ENCODE data around the gene GLRA2. TPM values are rescaled to one million over a fixed set of nuclear protein-coding genes. Genes with fewer than 3 reads are reported as not detected.

The GLRA2 gene
- polyA plus RNA-seq, 1 donor (not counting 4 experiments of a cell fraction or from before 2014, with no cell fraction given), result not detected

DNA sequence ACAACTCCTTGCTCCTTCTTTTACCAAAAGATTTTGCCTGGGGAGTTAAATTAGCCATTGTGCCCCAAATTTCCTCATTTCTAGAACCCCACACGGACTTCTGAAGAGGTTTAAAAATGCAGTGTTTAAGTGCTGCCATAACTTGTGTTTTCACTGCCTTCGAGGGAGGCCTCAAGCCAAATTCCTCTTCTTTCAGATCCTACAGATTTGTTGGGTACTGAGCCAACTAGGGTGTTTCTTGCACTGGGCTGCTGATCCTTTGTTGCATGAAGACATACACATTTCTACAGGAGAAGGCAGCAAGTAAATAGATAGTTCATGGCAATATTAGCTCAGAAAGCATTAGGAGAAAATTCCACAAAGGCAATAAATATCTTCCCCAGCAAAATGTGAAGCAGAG is 43.8 kb downstream of the GLRA2 start:
- H3K9me1 ChIP-seq (ENCODE audit: control insufficient read depth, extremely low read depth, insufficient read depth, low read length), result no peaks in the 10 kb centered on the region
- H3K4me3 ChIP-seq (ENCODE audit: control insufficient read depth in 2 of 3, extremely low read depth in 1 of 3, insufficient read depth in 2 of 3, low read depth in 1 of 3, low read length in 3 of 3), result no peak overlapping the region
- no peak overlapping the region for H3K4me2 ChIP-seq (ENCODE audit: control insufficient read depth, extremely low read depth, insufficient read depth, low read depth, low read length)
- no peaks in the 10 kb centered on the region for H3K36me3 ChIP-seq (ENCODE audit: control insufficient read depth in 2 of 2, extremely low read depth in 1 of 2, insufficient read depth in 2 of 2, low read length in 2 of 2)
- no peaks in the 10 kb centered on the region for H3K4me1 ChIP-seq (ENCODE audit: control insufficient read depth, extremely low read depth, insufficient read depth, low read length)
- H3K9me3 ChIP-seq (ENCODE audit: control insufficient read depth, low read depth, low read length), result no peaks in the 10 kb centered on the region
- FAIRE-seq, result no peak
- H2AFZ ChIP-seq (ENCODE audit: control insufficient read depth, low read length), result no peak overlapping the region
- TF ChIP-seq CTCF (optimal IDR thresholded peaks at IDR 0.05 in 1 of 3, IDR thresholded peaks at IDR 0.05 in 1 of 3, conservative IDR thresholded peaks at IDR 0.05 in 1 of 3; ENCODE audit: extremely low read depth in 1 of 3, insufficient read depth in 2 of 3, low read length in 3 of 3) (no peak), EZH2 (IDR thresholded peaks at IDR 0.05; ENCODE audit: low read length) (no peak)
- H3K27me3 ChIP-seq (ENCODE audit: control insufficient read depth, extremely low read depth, insufficient read depth, low read length), result no peaks in the 10 kb centered on the region
- H3K79me2 ChIP-seq (ENCODE audit: control insufficient read depth, insufficient read depth, low read length), result no peaks in the 10 kb centered on the region
- no peak for DNase-seq (ENCODE audit: low read depth, low spot score)
- no peaks in the 10 kb centered on the region for H4K20me1 ChIP-seq (ENCODE audit: control insufficient read depth, extremely low read depth, insufficient read depth, low read length)
- dilution Hi-C loops (cut with MboI; ENCODE audit: extremely low pct_ligation_motif_present, low sequenced_read_pairs), result no loop called here
- H3K27ac ChIP-seq (ENCODE audit: control insufficient read depth, insufficient read depth, low read length), result no peak overlapping the region
- H3K9ac ChIP-seq (ENCODE audit: control insufficient read depth, extremely low read depth, insufficient read depth, low read length), result no peak overlapping the region

DNA sequence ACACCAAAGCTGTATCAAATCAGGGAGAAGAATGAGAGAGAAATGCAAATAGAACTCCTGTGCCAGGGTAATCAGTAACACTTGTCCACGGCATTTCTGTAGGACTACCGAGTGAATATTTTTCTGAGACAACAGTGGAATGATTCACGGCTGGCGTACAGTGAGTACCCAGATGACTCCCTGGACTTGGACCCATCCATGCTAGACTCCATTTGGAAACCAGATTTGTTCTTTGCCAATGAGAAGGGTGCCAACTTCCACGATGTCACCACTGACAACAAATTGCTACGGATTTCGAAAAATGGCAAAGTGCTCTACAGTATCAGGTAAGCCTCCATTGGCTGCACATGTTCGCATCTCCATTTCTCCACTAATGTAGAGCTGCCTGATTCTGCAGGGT is 51.7 kb downstream of the GLRA2 start:
- Histone ChIP-seq H3K79me2 (ENCODE audit: control insufficient read depth, insufficient read depth, low read length) (no peaks in the 10 kb centered on the region), H3K27ac (ENCODE audit: control insufficient read depth, insufficient read depth, low read length) (no peak overlapping the region), H4K20me1 (ENCODE audit: control insufficient read depth, extremely low read depth, insufficient read depth, low read length) (no peaks in the 10 kb centered on the region), H3K9me1 (ENCODE audit: control insufficient read depth, extremely low read depth, insufficient read depth, low read length) (no peaks in the 10 kb centered on the region), H3K36me3 (ENCODE audit: control insufficient read depth in 2 of 2, extremely low read depth in 1 of 2, insufficient read depth in 2 of 2, low read length in 2 of 2) (no peaks in the 10 kb centered on the region), H3K9me3 (ENCODE audit: control insufficient read depth, low read depth, low read length) (no peaks in the 10 kb centered on the region), H3K9ac (ENCODE audit: control insufficient read depth, extremely low read depth, insufficient read depth, low read length) (no peak overlapping the region), H3K4me1 (ENCODE audit: control insufficient read depth, extremely low read depth, insufficient read depth, low read length) (no peaks in the 10 kb centered on the region), H2AFZ (ENCODE audit: control insufficient read depth, low read length) (no peak overlapping the region), H3K4me3 (ENCODE audit: control insufficient read depth in 2 of 3, extremely low read depth in 1 of 3, insufficient read depth in 2 of 3, low read depth in 1 of 3, low read length in 3 of 3) (no peak overlapping the region), H3K27me3 (ENCODE audit: control insufficient read depth, extremely low read depth, insufficient read depth, low read length) (no peaks in the 10 kb centered on the region), H3K4me2 (ENCODE audit: control insufficient read depth, extremely low read depth, insufficient read depth, low read depth, low read length) (no peak overlapping the region)
- FAIRE-seq (no peak), DNase-seq (ENCODE audit: low read depth, low spot score) (no peak)
- no peak for TF ChIP-seq CTCF (optimal IDR thresholded peaks at IDR 0.05 in 1 of 3, IDR thresholded peaks at IDR 0.05 in 1 of 3, conservative IDR thresholded peaks at IDR 0.05 in 1 of 3; ENCODE audit: extremely low read depth in 1 of 3, insufficient read depth in 2 of 3, low read length in 3 of 3)
- no peak for TF ChIP-seq EZH2 (IDR thresholded peaks at IDR 0.05; ENCODE audit: low read length)
- dilution Hi-C loops (cut with MboI; ENCODE audit: extremely low pct_ligation_motif_present, low sequenced_read_pairs), result no loop called here

Data from keratinocyte (primary cell).